GM13976 (cell line): Measurements from ENCODE around the gene PTPN5.

Experiments
- DNase-seq: peaks from one replicate; pipeline ENCODE4 v3.0.0; 2012; ENCODE audit warnings: low spot score
- in situ Hi-C: fragments of 300-500 bp; cut with MboI; formaldehyde crosslinking; loops from one replicate; pipeline ENCODE4 v1.12.0; 2022; ENCODE audit warnings: low sequenced_read_pairs, mixed read lengths, inconsistent platforms; ENCODE audit not compliant: unreplicated experiment
- TF ChIP-seq, protein P1 (sequence below): IDR thresholded peaks from 2 replicates; pipeline ENCODE4 v1.5.1; 2012; ENCODE audit warnings: borderline replicate concordance, mild to moderate bottlenecking; ENCODE audit not compliant: insufficient read depth; ENCODE audit errors: extremely low read depth, missing control alignments, control extremely low read depth

Gene PTPN5

GRCh38 chr11:18798799-18799469, 7.3 kb upstream of the PTPN5 start:
- TF ChIP-seq, protein P1, sequence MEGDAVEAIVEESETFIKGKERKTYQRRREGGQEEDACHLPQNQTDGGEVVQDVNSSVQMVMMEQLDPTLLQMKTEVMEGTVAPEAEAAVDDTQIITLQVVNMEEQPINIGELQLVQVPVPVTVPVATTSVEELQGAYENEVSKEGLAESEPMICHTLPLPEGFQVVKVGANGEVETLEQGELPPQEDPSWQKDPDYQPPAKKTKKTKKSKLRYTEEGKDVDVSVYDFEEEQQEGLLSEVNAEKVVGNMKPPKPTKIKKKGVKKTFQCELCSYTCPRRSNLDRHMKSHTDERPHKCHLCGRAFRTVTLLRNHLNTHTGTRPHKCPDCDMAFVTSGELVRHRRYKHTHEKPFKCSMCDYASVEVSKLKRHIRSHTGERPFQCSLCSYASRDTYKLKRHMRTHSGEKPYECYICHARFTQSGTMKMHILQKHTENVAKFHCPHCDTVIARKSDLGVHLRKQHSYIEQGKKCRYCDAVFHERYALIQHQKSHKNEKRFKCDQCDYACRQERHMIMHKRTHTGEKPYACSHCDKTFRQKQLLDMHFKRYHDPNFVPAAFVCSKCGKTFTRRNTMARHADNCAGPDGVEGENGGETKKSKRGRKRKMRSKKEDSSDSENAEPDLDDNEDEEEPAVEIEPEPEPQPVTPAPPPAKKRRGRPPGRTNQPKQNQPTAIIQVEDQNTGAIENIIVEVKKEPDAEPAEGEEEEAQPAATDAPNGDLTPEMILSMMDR, result no peak
- in situ Hi-C loops, result no loop called here
- no peak for DNase-seq

- no peak for DNase-seq
- TF ChIP-seq, protein P1, result no peak
- in situ Hi-C loops, result no loop called here
These were observed 3.4 kb upstream of the PTPN5 start for GRCh38 chr11:18794956-18795355.

DNA sequence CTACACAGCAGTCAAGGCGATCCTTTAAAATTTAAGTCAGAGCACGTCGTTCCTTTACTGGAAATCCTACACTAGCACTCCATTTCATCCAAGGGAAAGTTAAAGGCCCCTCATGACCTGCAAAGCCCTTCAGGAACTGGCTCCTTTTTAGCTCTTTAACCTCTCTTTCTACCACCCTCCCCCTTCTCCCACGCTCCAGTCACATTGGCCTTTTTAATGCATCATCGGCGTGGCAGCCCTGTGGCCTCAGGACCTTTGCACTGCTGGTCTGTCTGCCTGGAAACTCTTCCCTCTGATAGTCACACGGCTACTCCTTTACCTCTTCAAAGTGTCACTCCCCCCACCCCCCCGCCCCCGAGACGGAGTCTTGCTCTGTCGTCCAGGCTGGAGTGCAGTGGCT, 1.2 kb upstream of the PTPN5 start:
- no peak for DNase-seq
- in situ Hi-C loops, result no loop called here
- TF ChIP-seq, protein P1, result no peak

GRCh38 chr11:18791969-18792628, 501 bp upstream of the PTPN5 start:
- TF ChIP-seq, protein P1, result no peak
- DNase-seq, result no peak
- in situ Hi-C loops, result no loop called here

- TF ChIP-seq, protein P1, result no peak
- DNase-seq, result no peak
- in situ Hi-C loops, result no loop called here
These were observed 753 bp downstream of the PTPN5 start for GRCh38 chr11:18790883-18791206.

DNA sequence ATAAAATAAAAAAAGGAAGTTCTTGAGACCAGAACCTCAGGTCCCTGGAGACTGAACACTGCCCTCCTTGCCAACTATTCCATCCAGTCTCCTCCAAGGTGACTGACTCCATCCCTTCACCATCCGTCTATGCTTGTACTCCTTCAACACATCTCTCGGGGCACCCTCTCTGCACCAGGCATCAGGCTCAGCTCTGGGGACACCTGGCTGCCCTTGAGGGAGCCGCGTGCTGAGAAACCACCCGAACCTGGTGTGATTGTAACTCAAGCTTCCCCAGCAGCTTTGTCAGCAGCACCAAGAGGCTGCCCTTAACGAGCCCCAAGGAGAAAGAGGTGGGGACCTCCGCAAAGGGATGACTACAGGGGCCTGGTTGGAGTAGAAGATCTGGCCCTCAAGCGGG, 1.7 kb downstream of the PTPN5 start:
- in situ Hi-C loops, result no loop called here
- TF ChIP-seq, protein P1, result no peak
- DNase-seq, result no peak
